Gastroesophageal sphincter (tissue), 4 donors: ENCODE data around the gene NR2C2. TPM values are rescaled to one million over a fixed set of nuclear protein-coding genes. Genes with fewer than 3 reads are reported as not detected.

Experiments used
- ATAC-seq: fragments of 150-250 bp; one replicate; pipeline ENCODE4 v1.9.1; 2016; ENCODE audit warnings: mild to moderate bottlenecking, moderate library complexity
- H3K27ac ChIP-seq, 4 donors: fragments of 200-600 bp; sonication (generic) in 3 of 4; 1 replicate in 3 of 4; 2 replicates in 1 of 4; pipeline ENCODE4 v1.5.1; 2016 to 2019
- H3K27me3 ChIP-seq: fragments of 200-600 bp; sonication (generic); one replicate; pipeline ENCODE4 v1.5.1; 2019
- H3K36me3 ChIP-seq, 2 donors: fragments of 200-600 bp; sonication (generic); one replicate each; pipeline ENCODE4 v1.5.1; 2019; ENCODE audit warnings: control low read depth in 1 of 2
- H3K4me1 ChIP-seq, 3 donors: fragments of 200-600 bp; sonication (generic); 1 replicate in 2 of 3; 2 replicates in 1 of 3; pipeline ENCODE4 v1.5.1; 2016 to 2019; ENCODE audit warnings: control low read depth in 2 of 3
- H3K4me3 ChIP-seq, 2 donors: fragments of 200-600 bp; sonication (generic); one replicate each; pipeline ENCODE4 v1.5.1; 2019; ENCODE audit warnings: mild to moderate bottlenecking in 1 of 2, moderate library complexity in 1 of 2
- H3K9me3 ChIP-seq, 3 donors: fragments of 200-600 bp; sonication (generic); one replicate each; pipeline ENCODE4 v1.5.1; 2017 to 2019; ENCODE audit warnings: control low read depth in 2 of 3
- CTCF ChIP-seq, 4 experiments: fragments of 200-600 bp in 2 of 4; fragments of 450-650 bp in 2 of 4; sonication (generic) in 1 of 4; IDR thresholded peaks; one replicate each; pipeline ENCODE4 v1.5.1; 2017 to 2019; ENCODE audit warnings: antibody characterized with exemption in 4 of 4, mild to moderate bottlenecking in 2 of 4, moderate library complexity in 2 of 4
- EP300 ChIP-seq: sonication (generic); formaldehyde crosslinking; IDR thresholded peaks from one replicate; pipeline ENCODE4 v1.6.1; 2017; ENCODE audit warnings: antibody characterized with exemption, mild to moderate bottlenecking
- POLR2A ChIP-seq, 2 donors: fragments of 450-650 bp; IDR thresholded peaks; one replicate each; pipeline ENCODE4 v1.6.1; 2017; ENCODE audit warnings: antibody characterized with exemption in 2 of 2, mild to moderate bottlenecking in 2 of 2, moderate library complexity in 1 of 2
- POLR2AphosphoS5 ChIP-seq: sonication (generic); formaldehyde crosslinking; IDR thresholded peaks from one replicate; pipeline ENCODE4 v1.6.1; 2017; ENCODE audit warnings: antibody characterized with exemption
- WGBS, 2 donors: methylation state at CpG; one replicate each; pipeline ENCODE4 v1.1.5; 2018; ENCODE audit warnings: low coverage in 1 of 2; 5-methylcytosine and 5-hydroxymethylcytosine counted together
- total RNA-seq, 4 donors: library from RNA; depleted of rRNA; stranded (reverse); fragments of >200 nt; gene quantifications; one replicate each; pipeline ENCODE4 v1.1.0, GENCODE V29; 2016

The NR2C2 gene
- total RNA-seq, 4 donors from 2014 or later: 35.8 to 56.2 (median 40.7) TPM

DNA sequence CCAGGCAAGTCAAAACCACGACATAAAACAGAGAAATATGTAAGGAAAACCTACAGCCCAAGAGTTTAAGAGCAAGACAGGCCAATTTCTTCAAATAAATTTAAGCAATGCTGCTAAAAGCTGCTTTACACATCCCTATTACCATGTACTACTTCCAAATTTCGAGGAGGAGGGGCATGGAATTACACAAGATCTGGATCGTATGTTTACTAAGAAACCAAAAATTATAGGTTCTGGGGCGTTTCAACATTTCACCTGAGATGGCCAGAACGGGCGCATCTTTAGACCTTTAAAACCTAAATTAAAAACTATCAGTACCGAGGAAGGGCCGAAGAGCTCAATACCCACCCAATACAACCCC lies 664 bp upstream of the NR2C2 start:
- Histone ChIP-seq H3K4me3 (peak overlapping the region; percentile 76 to 99), H3K36me3 (peaks cover 0 to 40% of the 10 kb centered on the region in 2 donors), H3K27ac (peak overlapping the region; percentile 93 to 100 (median 99)), H3K27me3 (no peaks in the 10 kb centered on the region), H3K4me1 (peaks cover 7 to 74% (median 13%) of the 10 kb centered on the region in 3 donors), H3K9me3 (no peaks in the 10 kb centered on the region)
- WGBS, 2 donors: 0 to 1% methylated on average over 6 to 8 of the region's 8 CpGs
- TF ChIP-seq CTCF (IDR thresholded peaks at IDR 0.05) (no peak), EP300 (no peak), POLR2A (IDR thresholded peaks at IDR 0.05) (no peak), POLR2AphosphoS5 (no peak)
- no peak for ATAC-seq

- WGBS, 2 donors: 0% methylated on average over 10 of the region's 79 CpGs; no CpG with 5 or more reads in 1 of the 2 donors
- TF ChIP-seq POLR2A (IDR thresholded peaks at IDR 0.05) (peak in 1 of 2 donors; percentile 28), POLR2AphosphoS5 (peak; percentile 62), CTCF (IDR thresholded peaks at IDR 0.05) (peak in 2 of 4 experiments; percentile 10 to 20), EP300 (no peak)
- Histone ChIP-seq H3K4me1 (peaks cover 7 to 73% (median 13%) of the 10 kb centered on the region in 3 donors), H3K36me3 (peaks cover 0 to 27% of the 10 kb centered on the region in 2 donors), H3K9me3 (no peaks in the 10 kb centered on the region), H3K4me3 (peak overlapping the region; percentile 76 to 99), H3K27ac (peak overlapping the region; percentile 93 to 100 (median 99)), H3K27me3 (no peaks in the 10 kb centered on the region)
- peak; percentile 97 for ATAC-seq
These were observed 664 bp downstream of the NR2C2 start for GRCh38 chr3:14947886-14948608.

DNA sequence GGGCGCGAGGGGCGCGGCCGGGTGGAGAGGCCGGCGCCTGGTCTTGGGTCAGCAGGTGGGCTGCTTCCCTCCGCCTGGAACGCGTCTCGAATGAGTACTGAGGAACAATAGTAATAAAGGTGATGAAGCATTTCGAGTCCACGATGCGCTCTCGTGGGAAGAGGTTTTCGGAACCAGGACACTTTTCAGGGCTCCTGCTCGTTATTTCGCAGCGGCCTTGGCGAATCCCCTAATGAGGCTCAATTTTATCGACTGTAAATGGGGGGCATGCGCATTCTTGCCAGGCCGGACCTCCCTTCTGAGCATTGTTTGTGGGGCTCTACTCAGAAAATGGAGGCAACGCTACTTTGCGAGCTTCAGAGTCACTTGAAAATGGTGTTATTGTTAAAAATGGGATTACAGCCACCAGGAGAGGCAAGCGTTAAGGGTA lies 1.2 kb downstream of the NR2C2 start:
- 0% methylated on average over 5 of the region's 26 CpGs; no CpG with 5 or more reads in 1 of the 2 donors for WGBS, 2 donors
- Histone ChIP-seq H3K4me1 (peaks cover 7 to 67% (median 13%) of the 10 kb centered on the region in 3 donors), H3K27ac (peak overlapping the region; percentile 40 to 100 (median 99)), H3K36me3 (peaks cover 0 to 22% of the 10 kb centered on the region in 2 donors), H3K9me3 (no peaks in the 10 kb centered on the region), H3K4me3 (peak overlapping the region; percentile 76 to 99), H3K27me3 (no peaks in the 10 kb centered on the region)
- no peak for ATAC-seq
- no peak for TF ChIP-seq CTCF (IDR thresholded peaks at IDR 0.05)
- no peak for TF ChIP-seq EP300
- TF ChIP-seq POLR2A (IDR thresholded peaks at IDR 0.05): no peak
- no peak for TF ChIP-seq POLR2AphosphoS5

- H3K27ac ChIP-seq: peak overlapping the region; percentile 40 to 100 (median 99)
- WGBS, 2 donors: 9 to 11% methylated on average over 5 of the region's 5 CpGs
- ATAC-seq: no peak
These were observed 1.7 kb downstream of the NR2C2 start for GRCh38 chr3:14949126-14949525.

More at GRCh38 chr3:14949126-14949525, 1.7 kb downstream of the NR2C2 start:
- H3K9me3 ChIP-seq: no peaks in the 10 kb centered on the region
- H3K36me3 ChIP-seq: peaks cover 0 to 16% of the 10 kb centered on the region in 2 donors
- no peaks in the 10 kb centered on the region for H3K27me3 ChIP-seq
- H3K4me3 ChIP-seq: peak overlapping the region; percentile 76 to 99
- peaks cover 7 to 62% (median 13%) of the 10 kb centered on the region in 3 donors for H3K4me1 ChIP-seq
- TF ChIP-seq POLR2AphosphoS5 (no peak), CTCF (IDR thresholded peaks at IDR 0.05) (no peak), EP300 (no peak), POLR2A (IDR thresholded peaks at IDR 0.05) (no peak)
